CD4-positive, alpha-beta T cell treated with Interleukin-17A for 1 hour (primary cell): ENCODE results near the gene POGLUT3.

Source experiments
- DNase-seq: peaks from one replicate; pipeline ENCODE4 v3.0.0-alpha.2; 2020

The POGLUT3 gene

DNA sequence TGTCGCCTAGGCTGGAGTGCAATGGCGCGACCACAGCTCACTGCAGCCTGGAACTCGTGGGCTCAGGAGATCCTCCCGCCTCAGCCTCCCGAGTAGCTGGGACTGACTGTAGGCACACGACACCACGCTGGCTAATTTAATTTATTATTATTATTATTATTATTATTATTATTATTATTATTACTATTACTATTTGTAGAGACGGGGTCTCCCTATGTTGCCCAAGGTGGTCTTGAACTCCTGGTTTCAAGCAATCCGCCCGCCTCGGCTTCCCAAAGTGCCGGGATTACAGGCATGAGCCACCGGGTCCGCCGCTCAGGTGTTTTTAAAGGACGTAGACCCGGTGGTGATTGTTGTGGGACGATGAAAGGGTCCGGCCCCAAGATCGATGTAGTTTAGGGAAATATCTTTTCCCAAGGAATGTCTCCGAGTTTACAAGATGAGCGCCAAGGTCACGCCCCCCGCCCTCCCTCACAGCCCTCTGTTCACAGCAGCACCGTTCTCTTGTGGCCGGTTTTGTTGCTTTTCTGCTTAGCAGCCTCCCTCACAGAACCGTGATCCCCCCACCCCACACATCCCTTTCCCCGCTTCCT is 728 bp upstream of the POGLUT3 start:
- DNase-seq: no peak

DNA sequence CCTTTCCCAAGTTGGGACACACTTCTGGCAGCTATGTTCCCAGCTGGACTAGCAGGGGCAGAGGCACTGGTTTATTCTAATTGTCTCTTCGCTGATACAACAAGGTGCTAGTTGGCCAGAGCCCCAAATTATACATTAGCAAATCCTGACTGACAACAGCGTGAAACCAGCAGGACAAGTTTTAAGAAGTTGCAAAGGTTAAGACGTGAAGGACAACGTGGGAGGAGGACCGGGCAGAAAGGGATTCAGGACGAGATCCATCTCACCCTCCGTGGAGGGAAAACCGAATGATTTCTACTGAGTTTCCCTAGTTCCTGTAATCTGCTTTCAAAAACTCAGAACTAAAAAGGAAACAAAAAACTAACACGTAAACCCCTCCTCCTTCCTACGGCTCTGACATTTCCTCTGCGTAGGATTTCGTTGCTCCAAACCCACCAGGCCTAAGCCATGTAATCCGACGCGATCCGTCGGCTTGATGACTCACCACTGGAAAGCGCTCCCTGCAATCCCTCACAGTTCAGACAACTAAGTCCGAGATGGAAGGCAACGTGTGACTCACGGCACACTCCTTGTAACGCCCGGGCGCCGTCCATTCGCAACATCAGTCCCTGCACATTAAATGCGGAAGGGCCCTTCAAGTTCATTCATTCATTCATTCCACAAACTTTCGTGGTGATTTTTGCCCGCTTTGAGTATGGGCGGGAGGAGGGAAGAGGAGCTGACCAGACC is 703 bp downstream of the POGLUT3 start:
- peak; percentile 80 for DNase-seq

DNA sequence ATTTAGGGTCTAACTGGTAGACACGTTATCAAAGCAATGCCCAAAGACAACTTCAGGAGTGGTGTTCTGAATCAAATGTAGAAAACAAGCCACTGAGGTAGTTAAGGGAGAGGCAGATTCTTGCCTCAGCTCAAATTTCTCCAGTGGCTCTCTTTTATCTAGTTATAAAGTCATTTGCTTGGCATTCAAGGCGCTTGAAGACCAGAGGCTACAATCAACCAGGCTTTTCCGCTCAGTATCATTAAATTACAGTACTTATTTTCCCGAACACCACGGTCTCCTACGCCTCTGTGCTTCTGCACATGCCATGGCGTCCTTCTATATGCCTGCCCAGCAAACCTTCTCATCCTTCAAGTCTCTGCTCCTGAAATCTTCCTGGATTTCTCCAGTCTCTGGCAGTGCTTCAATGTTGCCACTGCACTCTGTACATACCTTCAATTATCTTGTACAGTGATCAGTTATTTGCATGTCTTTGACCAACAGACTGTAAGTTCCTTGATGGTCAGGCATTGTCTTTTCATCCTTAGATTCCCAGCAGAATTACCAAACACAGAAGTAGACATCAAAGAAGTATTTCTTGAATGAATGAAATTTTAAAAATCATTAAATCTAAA is 1.4 kb downstream of the POGLUT3 start:
- DNase-seq: no peak

DNA sequence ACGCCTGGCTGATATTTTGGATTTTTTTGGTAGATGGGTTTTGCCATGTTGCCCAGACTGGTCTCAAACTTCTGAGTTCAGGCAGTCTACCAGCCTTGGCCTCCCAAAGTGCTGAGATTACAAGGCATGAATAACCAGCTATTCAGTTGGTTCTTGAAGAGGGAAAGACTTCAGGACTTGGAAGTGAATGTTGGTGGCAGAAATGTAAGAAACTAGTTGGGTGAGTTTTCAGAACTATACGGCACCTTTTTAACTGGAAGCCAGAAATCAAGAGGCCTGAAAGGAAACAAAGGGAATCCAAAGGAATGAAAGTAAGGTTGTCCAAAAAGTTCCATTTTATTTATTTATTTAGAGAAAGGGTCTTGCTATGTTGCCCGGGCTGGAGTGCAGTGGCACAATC is 2.9 kb downstream of the POGLUT3 start:
- no peak for DNase-seq

DNA sequence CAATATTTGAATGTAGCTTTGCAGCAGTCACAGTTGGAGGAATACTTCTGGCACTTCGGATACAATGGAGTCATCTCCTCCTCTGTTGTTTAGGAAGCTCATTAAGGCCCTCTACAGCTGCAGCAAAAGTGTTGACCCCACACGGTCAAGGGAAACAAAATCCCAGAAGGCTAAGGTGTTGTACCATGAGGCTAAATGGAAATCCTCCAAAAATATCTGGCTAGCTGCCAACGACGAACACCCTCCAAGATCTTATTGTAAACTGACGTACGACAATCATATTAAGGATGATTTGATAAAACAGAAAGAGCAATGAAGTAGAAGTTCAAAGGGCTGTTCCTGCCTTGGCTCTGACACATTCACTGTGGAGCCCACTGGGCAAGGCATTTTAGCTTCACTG is 4.0 kb downstream of the POGLUT3 start:
- DNase-seq: no peak

DNA sequence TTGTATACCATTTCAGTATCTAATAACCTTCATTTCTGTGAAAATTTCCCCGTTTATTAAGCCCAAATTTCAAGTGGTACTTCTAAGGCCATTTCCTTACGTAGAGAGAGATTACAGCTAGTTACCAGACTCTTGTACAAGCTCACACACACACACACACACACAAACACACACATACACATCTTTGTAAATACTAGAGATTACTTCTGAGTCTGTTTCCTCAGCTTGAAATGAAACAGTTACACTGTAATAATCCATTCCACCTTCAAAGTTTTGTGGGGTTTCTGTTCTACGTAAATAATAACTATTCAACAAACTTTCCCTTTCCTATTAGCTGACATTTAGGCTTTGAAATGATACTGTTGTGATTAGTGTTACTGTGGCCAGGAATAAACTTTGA is 6.2 kb downstream of the POGLUT3 start:
- no peak for DNase-seq

DNA sequence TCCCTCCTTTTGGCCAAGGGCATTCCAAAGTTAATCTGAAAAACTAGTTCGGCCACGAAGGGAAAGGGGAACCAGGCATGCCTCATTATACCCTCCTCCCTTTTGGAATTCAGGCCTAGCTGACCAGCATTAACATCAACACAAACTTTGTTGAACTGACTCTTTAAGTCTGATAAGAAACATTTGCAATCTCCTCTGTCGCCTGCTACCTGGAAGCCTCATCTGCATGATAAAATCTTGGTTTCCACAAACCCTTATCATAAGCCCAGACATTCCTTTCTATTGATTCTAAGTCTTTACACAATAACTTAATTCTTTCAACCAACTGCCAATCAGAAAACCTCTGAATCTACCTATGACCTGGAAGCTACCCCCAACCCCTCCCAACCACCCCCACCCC is 11.4 kb downstream of the POGLUT3 start:
- no peak for DNase-seq

DNA sequence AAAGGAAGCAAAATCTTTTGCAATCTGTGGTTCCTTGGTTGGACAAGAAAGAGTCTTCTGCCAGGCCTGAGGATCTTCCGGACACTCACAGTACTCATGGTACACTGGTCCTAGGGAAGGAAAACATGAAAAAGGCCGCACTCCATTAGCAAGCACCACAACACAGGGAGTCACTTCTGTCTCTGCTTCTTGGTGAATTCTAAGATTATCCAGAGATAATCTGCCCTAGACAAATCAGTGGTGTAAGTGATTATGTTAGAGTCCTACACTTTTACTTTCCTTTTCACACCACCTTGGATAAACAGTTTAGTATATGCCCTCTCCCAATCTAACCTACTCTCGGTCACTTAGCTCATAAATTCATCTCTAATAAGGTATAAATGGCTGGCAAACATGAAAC is 11.9 kb downstream of the POGLUT3 start:
- DNase-seq: no peak

DNA sequence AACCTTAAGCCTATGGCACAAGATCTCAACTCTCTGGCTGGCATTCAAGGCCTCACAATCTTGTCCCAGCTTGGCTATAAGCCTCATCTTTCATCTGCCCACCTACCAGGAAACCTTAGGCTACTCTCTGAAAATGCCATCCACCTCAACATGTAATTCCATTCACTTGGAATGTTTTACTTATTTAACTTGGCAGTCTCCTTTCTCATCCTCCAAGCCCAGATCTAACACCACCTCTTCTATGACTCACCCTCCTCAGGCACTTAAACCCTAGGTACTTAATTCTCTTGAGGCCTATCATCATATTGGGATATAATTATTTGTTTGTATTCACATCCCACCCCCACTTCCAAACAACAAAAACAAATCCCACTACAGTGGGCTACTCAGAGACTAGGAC is 15.0 kb downstream of the POGLUT3 start:
- no peak for DNase-seq

DNA sequence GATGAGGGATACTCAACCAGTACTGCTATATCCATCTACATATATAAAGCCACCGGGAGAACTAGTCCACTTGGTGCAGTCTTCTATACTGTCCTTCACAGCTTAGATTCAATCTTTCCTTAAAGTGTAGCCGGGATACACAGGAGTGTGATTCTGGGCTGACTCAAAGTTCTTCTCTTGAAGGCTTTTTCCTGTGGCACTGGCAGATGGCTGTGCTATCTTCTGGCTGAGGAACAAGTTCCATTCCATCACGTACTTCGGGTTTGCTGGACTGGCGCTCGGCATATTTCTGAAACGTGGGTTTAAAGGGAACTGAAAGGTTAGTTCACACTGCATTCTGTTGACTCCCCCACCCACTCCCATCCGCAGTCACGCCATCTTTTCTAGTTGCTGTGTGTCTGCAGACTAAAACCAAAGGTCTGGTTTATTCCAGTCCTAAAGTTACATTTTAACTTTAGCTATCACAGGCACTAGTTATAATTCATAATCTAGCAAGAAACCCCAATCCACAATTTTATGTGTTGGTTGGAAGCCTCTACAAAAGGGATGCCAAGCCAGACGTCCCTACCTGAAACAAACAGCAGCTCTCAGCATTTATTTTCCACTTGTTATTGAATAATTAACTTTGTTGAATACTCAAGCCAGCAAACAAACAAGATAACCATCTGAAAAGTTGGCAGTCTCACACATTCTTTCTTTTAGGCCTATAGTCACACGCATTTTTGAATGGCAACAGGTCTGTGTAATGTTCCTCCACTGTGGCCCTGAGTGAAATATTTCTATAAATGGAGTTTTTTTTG is 23.3 kb downstream of the POGLUT3 start:
- DNase-seq: no peak

DNA sequence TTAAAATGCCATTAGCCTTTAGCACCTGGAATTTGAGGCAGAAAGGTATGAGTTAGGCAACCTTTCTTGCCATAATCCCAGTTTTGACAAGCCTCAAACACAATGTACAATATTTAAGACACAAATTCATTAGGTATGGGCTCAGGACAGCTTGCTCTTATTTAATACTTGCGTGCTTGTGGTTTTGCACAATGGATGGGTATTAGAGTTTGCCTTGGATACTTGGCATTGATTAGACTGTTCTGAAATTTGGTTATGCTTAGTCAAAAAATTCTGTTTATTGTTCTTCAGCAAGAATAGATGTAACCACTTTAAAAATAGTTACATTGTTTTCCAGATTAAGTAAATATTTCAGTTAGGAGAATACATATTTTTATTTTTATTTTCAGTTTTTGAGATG is 25.5 kb downstream of the POGLUT3 start:
- DNase-seq: no peak

DNA sequence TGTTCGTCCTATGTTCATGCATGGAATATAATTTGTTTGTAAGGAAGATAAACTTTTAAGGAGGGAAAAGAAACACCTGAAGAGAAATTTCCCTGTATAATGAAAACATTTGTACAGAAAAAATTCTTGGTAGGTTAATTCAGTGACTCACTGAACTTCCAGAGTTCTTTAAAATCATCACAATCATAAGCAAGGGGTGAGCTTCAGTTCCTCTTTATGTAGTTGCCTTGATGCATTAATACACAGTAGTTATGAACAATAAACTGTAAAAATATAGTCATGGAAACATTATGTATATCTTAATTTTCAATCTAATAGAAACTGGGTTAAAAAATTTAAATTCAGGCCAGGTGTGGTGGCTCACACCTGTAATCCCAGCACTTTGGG is 29.7 kb downstream of the POGLUT3 start:
- DNase-seq: no peak

DNA sequence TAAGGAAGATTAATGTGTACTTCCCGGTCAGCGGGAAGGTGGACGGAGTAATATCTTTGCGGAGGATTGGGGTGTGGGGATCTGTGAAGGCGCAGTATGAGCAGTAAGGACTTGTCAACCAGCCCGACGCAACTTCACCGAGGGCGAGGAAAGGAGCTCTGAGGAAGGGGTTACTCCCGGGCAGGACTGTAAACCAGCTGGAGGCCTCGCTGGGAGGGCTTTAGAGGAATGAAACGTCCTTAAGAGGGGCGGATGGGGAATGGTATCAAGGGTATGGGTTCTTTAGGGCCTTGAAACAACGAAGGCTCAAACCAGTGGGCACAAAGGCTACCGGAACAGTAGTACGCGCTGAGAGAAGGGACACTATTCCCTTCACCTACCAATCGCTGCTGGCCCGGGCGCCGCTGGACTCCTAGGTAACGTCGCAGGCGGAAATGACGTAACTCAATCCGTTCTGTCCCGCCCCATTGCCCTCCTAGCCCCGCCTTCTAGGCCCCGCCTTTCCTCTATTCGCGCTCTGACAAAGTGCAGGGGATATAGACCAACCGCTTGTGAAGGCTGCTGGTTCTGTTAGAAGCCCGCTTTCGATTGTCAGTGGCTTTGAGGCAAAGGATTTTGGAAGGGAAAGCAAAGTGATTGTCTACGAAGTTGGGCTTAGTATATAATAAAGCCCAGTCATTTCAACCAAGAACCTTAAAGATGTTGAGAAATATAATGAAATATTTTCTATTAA is 30.9 kb downstream of the POGLUT3 start, which contains the start of gene C11orf65:
C11orf65 (minus strand) TSS at position 439 of the 733 bp plus-strand sequence. CDS start 5,970 bp downstream, outside the sequence.
- peak; percentile 98 for DNase-seq

DNA sequence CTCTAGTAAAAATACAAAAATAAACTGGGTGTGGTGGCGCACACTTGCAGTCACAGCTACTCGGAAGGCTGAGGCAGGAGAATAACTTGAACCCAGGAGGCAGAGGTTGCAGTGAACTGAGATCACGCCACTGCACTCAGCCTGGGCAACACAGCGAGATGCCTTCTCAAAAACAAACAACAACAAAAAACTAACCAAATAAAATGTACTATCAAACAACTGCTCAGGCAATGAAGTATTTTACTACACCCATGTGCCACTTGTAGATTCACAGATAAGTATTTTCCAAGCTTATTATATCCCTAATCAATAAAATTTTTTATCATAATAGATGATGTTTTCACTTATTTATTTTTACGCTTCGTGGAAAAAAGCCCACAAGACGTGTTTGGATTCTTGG is 31.8 kb downstream of the POGLUT3 start:
- DNase-seq: peak; percentile 29

DNA sequence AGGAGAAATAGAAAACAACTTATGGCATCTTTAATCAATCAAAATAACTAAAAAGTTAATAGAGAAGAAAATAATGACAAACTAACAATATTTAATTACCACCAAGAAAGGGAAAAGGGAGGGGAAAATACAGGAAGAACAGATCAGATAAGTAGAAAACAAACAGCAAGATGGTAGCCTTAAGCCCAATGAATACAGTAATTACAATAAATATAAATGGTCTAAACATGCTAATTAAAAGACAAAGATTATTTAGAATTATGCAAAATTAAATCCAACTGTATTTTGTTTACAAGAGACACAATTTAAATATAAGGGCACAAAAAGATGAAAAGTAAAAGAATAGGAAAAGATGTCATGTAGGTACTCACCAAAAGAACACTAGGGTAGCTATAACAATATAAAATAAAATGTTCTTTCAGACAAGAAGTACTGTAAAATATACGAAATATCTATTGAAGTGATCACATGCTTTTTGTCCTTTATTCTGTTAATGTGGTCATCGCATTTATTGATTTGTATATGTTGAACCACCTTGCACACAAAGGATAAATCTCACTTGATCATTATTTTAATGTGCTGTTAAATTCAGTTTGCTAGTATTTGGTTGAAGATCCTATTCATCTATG is 44.9 kb downstream of the POGLUT3 start:
- DNase-seq: no peak
